ENCODE measurements around the gene TIFAB.

DNA sequence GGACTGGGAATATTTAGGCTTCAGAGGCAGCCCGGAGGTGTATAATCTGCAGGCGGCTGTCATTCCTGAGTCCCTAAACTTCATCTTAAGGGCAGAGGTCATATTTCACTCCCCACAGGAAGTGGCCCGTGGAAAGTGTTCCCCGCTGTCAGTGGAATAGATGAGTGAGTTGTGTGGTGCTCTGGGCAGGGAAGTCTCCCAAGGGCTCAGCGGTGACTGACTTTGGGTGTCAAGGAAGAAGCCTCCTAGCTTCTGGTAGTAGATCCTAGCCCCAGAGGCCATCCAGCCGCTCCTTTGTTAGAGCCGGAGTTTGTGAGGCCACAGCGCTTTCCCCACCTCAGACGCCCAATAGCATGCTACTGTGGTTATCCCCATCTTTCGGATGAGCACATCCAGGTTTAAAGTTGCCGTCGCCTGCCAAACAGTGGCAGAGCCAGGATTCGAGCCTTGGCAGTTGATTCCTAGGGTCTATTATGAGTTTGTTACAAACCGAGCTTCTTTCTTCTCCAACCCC lies 38.9 kb upstream of the TIFAB start:
- TF ChIP-seq, protein P1, sequence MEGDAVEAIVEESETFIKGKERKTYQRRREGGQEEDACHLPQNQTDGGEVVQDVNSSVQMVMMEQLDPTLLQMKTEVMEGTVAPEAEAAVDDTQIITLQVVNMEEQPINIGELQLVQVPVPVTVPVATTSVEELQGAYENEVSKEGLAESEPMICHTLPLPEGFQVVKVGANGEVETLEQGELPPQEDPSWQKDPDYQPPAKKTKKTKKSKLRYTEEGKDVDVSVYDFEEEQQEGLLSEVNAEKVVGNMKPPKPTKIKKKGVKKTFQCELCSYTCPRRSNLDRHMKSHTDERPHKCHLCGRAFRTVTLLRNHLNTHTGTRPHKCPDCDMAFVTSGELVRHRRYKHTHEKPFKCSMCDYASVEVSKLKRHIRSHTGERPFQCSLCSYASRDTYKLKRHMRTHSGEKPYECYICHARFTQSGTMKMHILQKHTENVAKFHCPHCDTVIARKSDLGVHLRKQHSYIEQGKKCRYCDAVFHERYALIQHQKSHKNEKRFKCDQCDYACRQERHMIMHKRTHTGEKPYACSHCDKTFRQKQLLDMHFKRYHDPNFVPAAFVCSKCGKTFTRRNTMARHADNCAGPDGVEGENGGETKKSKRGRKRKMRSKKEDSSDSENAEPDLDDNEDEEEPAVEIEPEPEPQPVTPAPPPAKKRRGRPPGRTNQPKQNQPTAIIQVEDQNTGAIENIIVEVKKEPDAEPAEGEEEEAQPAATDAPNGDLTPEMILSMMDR (IDR thresholded peaks at IDR 0.05; ENCODE audit: borderline replicate concordance, extremely low read depth, low read length, poor library complexity, severe bottlenecking) = no peak
- no peak for TF ChIP-seq EZH2 (IDR thresholded peaks at IDR 0.05; ENCODE audit: borderline replicate concordance, low read depth, low read length, severe bottlenecking)

All from DND-41 (cell line).